ENCODE data around the gene RFTN1.

Gene RFTN1

DNA sequence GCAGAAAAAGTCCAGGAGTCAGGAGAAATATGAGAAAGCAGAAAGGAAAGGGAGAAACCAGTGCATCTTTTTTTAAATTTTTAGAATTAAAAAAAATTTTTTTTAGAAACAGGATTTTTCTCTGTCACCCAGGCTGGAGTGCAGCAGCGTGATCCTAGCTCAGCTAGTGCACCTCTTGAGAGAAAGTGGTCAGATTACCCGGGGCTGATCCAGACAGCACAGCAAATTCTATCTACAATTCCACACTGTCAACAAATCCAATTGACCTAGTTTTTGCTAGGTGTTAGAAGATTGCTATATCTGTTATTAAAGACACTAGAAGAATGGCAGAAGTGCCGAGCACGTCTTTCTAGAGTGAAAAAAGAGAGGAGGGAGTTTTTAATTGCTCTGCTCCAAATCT is 117.3 kb downstream of the RFTN1 start:
- no peak overlapping the region for H3K4me3 ChIP-seq

DNA sequence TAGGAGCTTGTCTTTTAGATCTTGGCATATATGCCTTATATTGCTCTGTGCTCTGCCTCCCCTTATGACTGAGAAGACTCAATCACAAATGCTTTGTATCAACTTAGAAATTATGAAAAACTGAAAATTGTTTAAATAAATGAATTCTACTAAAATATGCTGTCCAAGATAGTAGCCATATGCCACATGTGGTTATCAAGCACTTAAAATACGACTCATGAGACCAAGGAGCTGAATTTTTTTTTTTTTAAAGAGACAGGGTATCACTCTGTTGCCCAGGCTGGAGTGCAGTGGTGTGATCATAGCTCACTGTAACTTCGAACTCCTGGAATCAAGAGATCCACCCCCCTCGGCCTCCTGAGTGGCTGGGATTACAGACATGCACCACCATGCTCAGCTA is 118.3 kb downstream of the RFTN1 start:
- no peak overlapping the region for H3K27ac ChIP-seq
- no peak overlapping the region for H3K4me3 ChIP-seq

More for the DNA sequence above, 117.3 kb downstream of the RFTN1 start:
- H3K27ac ChIP-seq, result peak overlapping the region in 1 of 21 experiments; percentile 8

DNA sequence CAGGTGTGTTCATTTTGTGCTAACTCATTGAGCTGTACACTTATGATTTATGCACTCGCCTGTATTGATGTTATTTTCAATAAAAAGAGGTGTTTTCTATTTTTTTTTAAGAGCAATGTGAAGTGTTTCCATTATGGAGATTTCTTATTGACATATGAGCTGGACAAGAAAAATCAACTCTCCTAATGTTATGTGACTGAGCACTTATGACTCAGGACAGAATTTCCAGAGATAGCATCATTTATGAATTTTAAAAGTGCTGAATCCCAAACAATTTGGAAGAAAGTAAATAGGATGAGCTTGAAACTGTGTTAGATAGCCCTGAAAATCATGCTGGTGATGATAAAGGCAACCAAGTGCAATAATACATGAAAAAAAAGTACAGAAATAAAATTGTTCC is 118.9 kb downstream of the RFTN1 start:
- no peak overlapping the region for H3K27ac ChIP-seq
- no peak overlapping the region for H3K4me3 ChIP-seq

DNA sequence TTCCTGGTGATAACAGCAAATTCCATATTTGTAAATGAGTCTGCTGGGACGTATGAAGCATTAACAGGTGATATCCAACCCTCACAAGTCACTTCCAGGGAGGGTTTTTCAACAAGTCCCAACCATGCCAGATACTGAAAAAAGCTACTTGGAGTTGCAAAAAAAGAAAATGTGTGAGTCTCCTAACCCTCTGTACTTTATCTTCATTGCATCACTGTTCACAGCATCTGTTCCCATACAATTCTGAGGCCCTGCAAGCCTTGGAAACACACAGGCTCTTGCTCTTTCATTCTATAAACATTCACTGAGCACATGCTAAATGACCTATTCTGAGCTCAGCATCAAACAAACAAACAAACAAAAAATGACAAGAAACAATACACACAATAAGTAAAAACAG is 120.8 kb downstream of the RFTN1 start:
- Histone ChIP-seq H3K27ac (no peak overlapping the region), H3K4me3 (no peak overlapping the region)

DNA sequence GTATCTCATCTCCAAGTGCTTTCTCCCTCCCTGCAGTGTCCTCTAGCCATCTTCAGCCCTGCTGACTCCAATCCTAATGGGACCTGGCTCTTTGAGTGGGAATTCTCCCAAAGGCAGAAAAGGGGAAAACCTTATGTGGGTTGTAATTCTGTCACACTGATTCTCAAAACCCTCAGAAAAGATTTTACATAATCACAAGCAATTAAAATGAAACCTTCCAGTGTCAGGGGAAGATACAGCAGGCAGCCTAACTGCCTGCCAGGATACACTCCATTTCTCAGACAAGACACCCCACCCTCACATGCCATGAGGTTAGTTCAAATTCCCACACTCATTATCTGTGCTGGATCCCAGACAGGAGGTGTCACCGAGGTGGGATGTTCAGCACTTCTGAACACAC is 121.4 kb downstream of the RFTN1 start:
- H3K4me3 ChIP-seq, result no peak overlapping the region
- H3K27ac ChIP-seq, result peak overlapping the region in 2 of 21 experiments; percentile 33 to 60

DNA sequence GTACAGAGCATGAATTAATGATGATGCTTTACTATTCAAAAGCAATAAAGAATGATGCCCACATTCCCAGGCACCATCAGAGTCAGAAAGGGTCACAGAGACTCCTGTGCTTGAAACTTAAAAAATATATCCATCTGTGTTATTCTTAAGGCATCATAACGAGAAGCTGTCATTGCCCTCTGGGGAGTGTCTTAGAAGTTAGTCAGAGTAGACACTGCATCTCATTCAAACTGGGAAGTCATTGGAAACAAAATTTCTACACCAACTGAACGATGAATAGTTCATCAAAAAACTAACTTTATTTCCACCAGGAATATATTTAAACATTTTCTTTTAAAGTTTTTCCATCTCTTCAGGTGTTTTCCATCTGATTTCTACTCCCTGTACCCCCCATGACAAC is 122.9 kb downstream of the RFTN1 start:
- H3K27ac ChIP-seq, result peak overlapping the region in 2 of 21 experiments; percentile 3 to 9

DNA sequence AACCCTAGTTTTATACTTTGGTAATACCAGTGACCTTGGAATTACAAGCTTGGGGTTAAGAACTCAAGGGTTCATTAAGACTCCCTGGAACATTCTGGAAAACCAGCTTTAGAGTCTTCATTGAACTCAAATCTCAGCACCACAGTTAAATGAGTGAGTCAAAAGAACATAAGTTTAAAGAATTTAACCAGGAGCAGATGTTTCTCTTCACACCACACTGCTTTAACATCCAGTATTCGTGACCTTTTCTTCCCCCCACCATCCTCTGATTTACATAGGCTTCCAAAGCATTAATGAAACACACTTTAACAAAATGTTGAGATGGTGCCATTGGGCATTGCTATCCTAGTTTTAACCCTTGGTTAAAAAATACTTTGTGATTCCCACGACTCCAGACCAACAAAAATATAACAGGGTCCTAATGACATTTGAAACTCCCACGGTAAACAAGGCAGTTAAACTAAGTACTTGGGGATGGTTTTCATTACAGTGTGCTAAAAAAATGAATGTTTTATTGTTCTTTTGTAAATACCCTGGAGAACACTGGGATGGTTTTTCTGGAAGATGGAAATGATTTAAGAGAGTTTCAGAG is 124.6 kb downstream of the RFTN1 start:
- Histone ChIP-seq H3K4me3 (no peak overlapping the region), H3K27ac (peak overlapping the region in 2 of 21 experiments; percentile 15 to 53)

More for the DNA sequence above, 122.9 kb downstream of the RFTN1 start:
- H3K4me3 ChIP-seq, result no peak overlapping the region

DNA sequence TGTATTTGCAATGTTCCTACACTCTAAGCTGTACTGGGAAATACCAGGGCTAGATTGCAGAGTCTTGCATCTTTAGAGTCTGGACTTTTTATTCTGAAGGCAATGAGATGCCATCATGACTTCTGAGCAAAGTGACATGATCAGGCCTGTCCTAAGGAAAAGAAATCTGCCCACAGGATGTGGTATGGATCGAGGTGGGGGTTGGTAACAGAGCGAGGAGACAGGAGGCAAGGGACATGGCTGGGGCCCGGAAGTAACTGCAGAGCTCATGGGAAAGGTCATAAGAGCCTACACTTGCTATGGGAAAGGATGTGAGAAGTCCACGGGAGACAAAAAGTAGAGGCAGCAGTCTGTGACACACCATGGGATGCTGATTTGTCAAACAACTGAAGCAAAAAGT is 126.9 kb downstream of the RFTN1 start:
- Histone ChIP-seq H3K4me3 (no peak overlapping the region), H3K27ac (no peak overlapping the region)

DNA sequence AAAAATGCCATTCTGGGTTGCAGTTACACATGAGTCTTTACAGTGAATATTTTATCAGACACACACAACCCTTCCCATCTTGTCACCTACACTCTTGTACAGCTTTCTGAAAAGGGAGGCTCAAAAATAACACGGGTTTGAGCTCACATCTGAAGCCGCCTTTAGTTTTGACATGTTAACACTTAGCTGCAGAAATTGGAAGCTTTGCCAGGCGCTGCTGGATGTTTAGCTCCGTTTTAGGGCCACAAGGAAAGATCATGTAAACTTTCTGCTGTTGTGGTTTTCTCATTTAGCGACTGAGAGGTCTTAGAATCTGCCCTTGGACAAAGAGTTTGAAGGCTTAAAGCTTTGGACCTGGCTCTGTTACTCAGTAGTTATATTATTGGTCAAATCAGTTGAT is 128.3 kb downstream of the RFTN1 start:
- Histone ChIP-seq H3K27ac (no peak overlapping the region), H3K4me3 (no peak overlapping the region)

DNA sequence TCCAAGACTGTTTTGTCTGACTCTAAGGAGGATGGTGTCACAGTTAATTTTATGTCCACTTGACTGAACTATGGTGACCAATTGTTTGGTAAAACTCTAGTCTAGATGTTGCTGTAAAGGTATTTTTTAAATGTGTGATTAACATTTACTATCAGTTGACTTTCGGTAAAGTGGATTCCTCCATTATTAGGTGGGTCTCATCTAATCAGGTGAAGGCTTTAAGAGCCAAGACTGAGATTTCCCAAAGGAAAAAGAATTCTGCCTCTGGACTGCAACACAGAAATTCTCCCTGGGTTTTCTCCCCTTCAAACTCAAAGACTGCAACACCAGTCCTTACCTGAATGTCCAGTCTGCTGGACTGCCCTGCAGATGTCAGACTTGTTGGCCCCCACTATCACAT is 129.6 kb downstream of the RFTN1 start:
- Histone ChIP-seq H3K4me3 (no peak overlapping the region), H3K27ac (peak overlapping the region in 1 of 21 experiments; percentile 29)

DNA sequence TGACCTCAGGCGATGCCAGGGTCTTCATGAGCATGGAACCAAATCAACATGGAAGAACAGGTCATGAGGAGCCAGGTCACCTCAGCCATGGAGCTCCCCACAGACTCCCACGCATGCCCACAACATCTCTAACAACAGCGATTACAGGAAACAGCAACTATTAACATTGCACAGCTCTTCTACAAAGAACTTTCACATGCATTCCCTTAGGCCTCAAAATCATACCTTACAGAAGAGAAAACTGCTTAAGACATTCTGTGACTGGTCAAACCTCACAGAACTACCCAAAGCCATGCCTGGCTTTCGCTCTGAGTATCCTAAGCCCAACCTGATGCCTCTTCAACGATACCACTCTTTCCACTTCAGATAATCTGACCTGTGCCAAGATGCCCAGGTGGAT is 130.7 kb downstream of the RFTN1 start:
- H3K27ac ChIP-seq, result peak overlapping the region in 2 of 21 experiments; percentile 29 to 33
- no peak overlapping the region for H3K4me3 ChIP-seq

DNA sequence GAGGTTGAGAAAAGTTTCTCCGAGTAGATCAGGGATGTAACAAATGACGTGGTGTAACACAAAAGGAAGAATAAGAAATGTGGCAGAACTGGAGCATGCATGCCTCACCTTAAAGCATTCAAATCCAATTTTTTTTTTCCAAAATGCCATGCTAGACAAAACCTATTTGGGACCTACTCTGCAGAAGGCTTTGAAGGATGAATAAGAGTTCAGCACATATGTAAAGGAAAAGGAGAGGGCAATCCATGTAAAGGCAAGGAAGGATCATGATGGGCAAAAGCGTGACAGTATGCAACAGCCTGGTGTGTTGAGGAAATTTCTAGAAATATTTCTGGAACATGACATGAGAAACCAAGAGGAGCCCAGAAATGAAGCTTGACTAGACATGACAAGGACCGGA is 132.1 kb downstream of the RFTN1 start:
- Histone ChIP-seq H3K27ac (no peak overlapping the region), H3K4me3 (no peak overlapping the region)

DNA sequence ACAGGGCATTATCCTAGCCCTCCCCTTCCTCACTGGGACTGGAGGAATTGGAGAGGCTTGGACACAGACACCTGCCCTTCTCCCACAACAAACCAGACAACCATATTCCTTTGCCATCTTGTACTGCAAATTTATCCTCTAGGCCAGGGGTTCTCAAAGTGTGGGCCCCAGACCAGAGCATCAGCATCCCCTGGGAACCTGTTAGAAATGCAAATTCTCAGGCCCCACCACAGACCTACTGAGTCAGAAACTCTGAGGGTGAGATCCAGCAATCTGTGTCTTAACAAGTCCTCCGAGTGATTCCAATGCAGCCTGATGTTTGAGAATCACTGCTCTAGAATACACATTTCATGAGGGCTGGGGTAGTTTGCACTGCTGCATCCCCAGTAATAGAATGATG is 133.1 kb downstream of the RFTN1 start:
- peak overlapping the region in 1 of 21 experiments; percentile 37 for H3K27ac ChIP-seq
- H3K4me3 ChIP-seq, result no peak overlapping the region

DNA sequence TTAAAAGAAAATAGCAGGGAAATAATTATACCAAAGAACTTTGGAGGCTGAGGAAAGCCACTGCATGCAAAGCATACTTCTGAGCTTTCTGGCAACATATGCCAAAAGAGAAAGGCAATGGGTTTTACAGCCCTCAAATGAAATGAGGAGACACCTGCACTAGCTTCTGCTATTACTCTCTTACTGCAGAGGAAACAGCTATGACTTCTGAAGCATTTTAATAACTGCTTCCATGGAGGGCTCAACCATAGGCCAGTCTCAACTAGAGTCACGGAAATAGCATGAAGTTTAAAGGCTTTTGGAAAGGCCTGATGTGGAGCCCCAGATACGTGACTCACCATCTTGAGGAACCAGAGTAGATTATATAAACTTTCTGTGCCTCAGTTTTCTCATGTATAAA is 133.7 kb downstream of the RFTN1 start:
- H3K27ac ChIP-seq, result peak overlapping the region in 2 of 21 experiments; percentile 37 to 76
- H3K4me3 ChIP-seq, result no peak overlapping the region

DNA sequence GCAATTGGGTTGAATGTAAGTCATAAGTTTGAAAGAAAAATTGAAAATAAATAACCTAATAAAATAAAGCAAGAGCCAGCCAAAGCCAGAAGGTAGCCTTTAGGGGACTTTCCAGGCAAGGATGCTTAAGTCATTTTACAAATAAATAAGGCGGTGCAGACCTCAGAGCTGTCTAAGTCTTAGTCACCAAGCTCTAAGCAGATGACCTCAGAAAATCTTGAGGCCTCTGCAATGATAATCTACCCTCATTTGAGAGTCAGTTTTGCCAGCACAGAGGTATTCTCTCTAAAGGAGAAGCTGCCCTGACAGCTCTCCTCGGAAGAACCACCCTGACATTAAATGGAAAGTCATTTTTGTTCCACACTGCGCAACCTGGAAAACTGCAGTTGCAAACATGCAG is 134.6 kb downstream of the RFTN1 start:
- H3K4me3 ChIP-seq, result no peak overlapping the region
- peak overlapping the region in 7 of 21 experiments; percentile 10 to 76 (median 55) for H3K27ac ChIP-seq

DNA sequence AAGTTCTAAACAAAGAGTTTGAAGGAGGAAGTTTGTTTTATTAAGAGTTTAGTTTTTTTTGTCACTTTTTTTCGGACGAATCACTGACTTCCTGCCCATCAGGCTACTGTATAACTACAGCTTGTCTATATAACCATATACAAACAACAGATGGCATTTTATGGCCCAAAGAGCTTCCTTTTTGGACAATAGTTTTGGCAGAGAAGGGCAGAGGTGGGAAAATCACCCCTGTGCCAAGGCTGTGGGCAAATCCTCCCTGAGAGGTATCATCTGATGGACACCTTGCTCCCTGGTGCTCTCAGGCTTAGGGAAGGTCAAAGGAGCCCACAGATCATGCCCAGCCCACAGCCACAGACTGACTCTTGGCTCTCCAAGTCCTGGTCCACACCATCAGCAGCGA is 135.1 kb downstream of the RFTN1 start:
- Histone ChIP-seq H3K27ac (peak overlapping the region in 8 of 21 experiments; percentile 10 to 76 (median 50)), H3K4me3 (no peak overlapping the region)

DNA sequence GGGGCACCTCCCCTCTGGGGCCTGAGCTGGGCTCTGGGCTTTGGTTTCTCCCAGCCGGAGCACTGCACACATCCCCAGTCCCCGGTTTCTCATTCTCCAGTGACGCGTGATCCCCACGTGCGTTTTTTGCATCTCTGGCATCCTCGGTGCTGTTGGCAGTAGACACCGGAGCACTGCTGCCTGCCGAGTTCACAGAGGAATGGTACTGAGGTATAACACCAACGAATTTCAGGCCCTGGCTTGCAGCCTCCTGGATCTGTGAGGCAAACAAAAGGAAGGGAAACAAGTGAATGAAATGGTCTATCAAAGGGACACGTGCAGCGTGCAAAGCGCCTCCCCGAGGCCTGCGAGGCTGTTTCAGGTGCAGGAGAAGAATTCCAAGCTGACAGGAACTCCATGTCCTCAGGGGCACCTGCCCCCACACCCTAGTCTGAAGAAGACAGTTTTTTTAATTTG is 135.6 kb downstream of the RFTN1 start:
- no peak overlapping the region for H3K4me3 ChIP-seq
- H3K27ac ChIP-seq, result peak overlapping the region in 7 of 21 experiments; percentile 17 to 76 (median 45)

DNA sequence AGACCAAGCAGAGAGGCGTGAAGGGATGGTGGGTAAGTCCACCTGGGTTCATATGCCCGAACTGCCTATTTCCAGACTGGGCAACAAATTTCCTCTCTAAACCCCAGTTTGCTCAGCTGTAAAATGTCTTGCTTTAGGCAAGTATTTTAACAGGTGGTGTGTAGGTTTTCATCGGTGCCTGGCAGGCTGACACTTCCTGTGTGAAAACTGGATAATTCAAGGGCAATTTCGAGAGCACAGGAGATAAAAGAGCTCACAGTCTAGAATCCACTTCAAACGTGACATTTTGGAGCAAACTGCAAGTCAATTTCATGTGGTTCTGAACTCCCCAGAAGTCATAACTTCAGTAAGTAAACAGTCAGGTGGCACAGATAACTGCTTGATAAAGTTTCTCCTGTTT is 136.3 kb downstream of the RFTN1 start:
- peak overlapping the region in 4 of 21 experiments; percentile 26 to 76 (median 65) for H3K27ac ChIP-seq

DNA sequence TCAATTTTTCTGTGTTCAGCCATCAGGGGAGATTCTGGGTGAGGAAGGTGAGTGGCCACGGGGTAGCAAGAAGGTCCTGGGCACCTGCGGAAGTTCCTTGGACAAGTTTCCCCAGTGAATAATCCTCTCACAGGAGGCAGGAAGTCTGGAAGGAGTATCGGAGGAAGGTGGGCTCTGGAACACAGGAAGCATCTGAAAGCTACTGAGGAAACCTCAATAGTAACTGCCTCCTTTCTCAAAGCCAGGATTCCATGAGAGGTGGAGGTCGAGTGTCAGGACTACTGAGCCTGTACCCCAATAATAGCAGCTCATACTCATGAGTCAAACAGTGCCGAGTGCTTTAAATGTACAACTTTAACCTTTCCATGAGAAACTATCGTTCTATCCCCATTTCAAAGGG is 137.6 kb downstream of the RFTN1 start:
- Histone ChIP-seq H3K27ac (peak overlapping the region in 2 of 21 experiments; percentile 28 to 72), H3K4me3 (no peak overlapping the region)

More for the DNA sequence above, 136.3 kb downstream of the RFTN1 start:
- no peak overlapping the region for H3K4me3 ChIP-seq

DNA sequence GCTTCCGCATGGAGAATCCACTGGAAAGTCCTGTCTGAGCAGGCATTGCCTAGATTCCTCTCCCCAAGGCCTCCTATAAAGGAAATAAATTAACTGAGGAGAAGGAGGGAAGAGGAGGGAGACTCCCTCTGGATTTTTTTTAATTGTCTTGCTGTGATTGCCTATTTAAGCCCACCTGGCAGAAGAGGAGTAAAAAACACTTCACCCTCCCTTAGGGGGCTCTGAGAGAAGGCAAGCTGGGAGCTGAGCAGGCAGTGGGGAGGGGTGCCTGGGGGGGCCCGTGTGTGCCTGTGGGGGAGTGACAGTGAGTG is 138.6 kb downstream of the RFTN1 start:
- H3K27ac ChIP-seq, result peak overlapping the region in 12 of 21 experiments; percentile 3 to 72 (median 44)
- H3K4me3 ChIP-seq, result no peak overlapping the region

DNA sequence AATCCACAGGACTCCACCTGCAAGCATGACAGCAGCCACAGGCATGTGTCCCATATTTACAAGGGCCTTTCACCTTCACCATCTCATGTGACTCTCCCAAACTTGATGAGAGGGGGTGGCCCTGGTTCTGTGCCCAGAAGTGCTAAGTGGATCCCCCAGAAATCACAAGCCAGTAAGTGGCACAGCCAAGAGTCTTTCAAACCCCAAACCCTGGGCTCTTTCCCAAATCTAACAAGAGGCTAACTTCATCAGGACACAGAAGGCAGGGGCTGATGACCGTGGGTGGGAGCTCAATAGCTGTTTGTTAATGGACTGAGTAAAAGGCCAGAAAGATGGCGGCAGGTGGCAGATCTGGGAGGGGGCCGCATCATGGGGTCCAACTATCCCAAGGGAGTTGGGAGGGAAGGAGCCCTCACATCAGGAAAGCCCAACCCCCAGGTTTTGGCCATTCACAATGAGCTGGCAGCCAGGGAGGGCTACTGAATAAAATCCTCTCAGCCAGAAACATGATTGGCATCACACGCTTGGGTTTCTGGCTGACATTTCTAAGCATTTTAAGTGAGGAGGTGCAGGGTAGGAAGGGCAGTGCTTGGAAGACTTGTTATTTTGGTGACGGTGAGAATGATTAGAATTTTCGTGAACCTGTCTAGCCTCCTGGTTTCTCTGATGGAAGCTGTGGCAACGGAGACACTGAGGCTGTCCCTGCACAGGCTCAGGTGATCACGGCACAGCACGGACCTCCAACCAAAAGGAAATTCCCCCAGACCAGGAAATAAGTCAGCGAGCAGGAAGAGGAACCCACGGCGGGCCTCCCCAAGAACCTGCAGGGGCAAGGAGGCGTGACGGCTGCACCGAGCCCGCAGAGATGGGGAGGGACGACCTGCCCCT is 139.2 kb downstream of the RFTN1 start:
- H3K27ac ChIP-seq, result peak overlapping the region in 14 of 21 experiments; percentile 3 to 72 (median 48)

More for the DNA sequence above, 139.2 kb downstream of the RFTN1 start:
- H3K4me3 ChIP-seq, result no peak overlapping the region
